DLD1 (cell line): ENCODE results near the gene MGAT3.

Source experiments
- in situ Hi-C: cut with HindIII; loops from 2 replicates; pipeline ENCODE4 v1.10.0; 2017; ENCODE audit warnings: low sequenced_read_pairs

Gene MGAT3

DNA sequence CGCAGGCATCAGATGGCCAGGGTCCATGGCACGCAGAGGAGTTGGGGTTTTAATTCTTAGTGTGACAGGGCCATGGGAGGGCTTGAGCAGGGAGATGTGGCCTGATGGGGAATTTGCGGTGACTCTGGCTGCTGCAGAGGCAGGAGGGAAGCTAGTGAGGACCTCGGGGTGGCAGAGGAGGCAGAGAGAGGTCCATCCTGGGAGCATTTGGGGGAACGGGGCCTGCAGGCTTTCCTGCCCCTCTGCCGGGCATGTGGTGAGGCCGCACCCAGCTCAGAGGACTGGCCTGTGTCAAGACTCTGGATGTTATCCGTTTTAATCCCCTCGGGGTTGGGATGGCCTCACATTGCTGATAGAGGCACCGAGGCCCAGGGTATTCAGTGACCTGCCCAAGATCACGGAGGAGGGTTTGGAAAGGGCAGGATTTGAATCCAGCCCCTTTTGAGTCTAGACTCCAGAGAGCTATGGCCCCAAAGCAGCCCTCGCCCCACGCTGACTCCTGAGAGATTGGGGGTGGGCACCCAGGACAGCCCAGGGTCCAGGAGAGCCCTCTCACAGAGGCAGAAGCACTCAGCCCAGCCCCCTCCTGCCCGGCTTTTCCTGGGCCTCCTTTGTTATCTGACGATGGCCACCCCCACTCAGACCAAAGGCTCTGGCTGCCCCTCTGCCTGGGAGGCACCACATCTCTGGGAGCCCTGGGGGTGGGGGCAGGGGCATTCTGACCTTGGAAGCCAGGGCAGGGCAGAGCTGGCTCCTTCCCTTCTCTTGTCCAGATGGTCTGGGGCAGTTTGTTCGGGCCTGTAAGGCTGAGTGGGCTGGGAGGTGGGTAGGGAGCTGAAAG is 13.9 kb downstream of the MGAT3 start:
- in situ Hi-C loops: no loop called here

DNA sequence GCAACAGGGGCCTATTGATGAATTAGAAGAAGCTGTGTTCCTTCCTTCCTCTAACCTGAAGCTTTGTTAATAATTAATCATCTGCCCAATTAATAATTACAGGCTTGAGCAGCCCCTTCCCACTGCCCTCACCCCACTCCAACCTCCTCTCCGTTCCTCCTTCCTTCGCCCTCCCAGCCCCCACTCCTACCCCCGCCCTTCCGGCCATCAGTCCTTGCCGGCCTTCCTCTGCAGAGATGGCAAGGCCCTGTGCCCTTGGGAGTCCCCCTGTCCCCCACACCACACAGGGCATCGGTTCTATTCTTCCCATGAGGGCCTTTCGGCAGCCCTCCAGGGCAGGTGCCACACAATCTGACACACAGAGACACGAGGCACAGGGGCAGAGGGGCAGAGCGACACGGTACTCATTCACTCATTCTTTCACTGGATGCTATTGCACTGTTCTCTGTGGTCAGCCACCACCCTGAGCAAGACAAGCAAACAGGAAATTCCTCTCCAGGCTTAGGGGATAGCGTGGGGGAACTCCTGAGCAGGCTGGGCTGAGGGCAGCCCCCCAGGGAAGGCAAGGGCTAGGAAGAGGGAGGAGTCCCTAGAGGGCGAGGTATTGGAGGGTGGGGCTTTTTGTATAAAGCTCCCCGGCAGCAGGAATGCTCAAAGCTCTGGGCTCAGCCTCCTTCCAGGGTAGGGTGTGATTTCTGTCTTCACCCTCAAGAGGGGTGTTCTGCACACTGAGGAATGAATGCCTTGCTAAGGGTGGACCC is 14.7 kb downstream of the MGAT3 start:
- in situ Hi-C loops: no loop called here

DNA sequence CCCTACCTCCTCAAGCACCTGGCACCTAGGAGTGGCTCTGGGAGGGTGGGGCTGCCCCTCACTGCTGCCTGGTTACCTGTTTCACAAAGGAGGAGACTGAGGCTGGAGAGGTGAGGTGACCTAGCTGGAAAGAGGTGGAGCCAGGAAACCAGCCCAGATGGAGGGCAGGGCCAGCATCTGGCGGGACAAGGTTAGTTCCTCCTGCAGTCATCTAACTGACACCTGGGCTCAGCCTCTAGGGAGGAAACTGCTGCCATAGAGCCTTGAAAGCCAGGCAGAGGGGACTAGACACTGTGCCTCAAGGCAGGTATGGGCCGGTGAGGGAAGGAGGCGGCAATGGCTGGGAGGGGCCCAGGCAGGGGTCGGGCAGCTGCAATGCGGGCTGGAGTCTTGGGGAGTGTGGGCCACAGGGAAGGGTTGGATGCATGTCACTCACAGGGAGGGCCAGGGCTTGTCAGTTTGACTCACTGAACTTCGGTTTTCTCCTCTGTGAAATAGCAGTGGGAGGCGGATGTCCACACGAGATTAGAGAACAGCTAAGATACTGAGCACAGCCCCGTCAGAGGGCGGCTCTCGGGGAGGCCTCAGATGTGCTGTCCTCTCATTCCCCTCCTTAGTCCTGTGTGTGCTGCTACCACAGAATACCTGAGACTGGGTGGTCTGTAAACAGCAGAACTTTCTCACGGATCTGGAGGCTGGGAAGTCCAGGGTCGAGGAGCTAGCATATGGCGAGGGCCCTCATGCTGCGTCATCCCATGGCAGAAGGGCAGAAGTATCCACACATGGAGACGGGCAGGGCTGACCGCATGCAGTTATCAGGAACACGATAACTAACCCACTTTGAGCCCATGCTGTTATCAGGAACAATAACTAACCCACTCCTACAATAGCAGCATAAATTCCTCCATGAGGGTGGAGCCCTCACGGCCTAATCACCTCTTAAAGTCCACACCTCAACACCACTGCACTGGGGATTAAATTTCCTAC is 16.1 kb downstream of the MGAT3 start:
- in situ Hi-C loops: no loop called here

DNA sequence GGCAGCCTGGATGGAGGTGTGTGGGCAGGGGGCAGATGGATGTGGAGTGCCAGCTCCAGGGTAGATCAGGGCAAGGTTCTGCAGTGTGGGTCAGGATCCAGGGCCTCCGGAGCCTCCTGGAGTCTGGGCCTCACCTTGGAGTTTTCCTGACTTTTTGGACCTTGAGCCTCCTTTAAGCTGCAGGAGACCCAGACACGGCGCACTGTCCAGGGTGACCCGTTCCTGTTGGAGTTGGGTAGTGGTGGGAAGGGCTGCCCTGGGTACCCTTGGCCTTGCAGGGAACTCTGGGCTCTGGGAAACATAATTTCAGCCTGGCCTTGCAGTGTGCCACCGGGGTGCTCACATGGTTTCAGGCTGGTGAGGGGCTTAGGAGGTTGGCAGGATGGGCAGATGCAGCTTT is 17.0 kb downstream of the MGAT3 start:
- in situ Hi-C loops: no loop called here

DNA sequence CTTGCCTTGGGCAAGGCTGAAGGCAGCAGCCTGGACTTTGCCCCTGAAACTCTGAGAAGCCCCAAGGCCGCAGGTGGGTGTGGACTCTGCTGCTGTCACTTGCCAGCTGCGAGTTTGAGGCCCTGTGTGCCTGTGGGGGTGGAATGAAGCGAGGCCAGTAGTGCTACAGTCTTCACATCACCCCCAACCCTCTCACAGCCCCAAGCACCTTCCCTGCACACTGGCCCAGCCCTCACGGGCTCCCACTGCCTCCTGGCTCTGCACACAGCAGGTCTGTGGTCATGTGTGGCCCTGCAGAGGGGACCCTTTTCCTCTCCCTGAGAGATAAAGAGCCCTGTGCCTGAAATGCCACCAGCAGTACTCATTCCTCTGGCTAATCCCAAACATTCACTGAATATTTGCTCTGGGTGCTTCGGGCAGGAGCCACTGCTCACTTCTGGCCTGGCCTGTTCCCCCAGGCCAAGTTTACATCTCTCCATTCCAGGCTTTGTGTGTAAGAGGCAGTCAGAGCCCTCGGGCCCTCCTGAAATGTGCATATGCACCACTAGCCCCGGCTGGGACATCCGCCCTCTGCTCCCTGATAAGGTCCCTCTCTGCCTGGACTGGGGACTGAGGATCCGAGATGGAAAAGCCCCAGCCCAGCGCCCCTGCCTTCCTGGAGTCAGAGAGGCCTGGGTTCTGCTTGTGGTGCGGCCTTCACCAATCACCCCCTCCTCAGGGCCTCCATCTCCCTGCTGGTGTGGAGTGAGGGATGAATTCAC is 17.7 kb downstream of the MGAT3 start:
- in situ Hi-C loops: loop anchor here (25.0 kb wide), 1 partner anchor 112 kb away; no protein-coding TSS in a partner anchor

DNA sequence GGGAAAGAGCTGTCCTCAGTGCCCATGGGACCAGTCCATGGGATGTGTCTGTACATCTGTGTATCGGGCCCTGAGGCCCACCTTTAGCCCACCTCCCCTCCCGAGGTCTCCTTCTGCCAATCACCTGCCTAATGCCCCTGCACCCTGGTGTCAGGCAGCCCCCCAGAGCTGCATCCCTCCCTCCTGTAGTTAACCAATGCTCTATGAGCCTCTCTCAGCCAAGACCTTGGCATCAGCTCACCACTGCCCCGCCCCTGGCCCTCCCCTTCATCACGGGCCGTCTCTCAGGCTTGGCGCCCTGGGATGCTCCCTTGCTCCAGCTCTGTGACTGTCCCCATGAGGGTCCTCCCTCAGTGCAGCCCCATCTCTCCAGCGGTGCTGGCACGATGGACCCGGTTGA is 18.5 kb downstream of the MGAT3 start:
- in situ Hi-C loops: loop anchor here (25.0 kb wide), 1 partner anchor 113 kb away; no protein-coding TSS in a partner anchor

DNA sequence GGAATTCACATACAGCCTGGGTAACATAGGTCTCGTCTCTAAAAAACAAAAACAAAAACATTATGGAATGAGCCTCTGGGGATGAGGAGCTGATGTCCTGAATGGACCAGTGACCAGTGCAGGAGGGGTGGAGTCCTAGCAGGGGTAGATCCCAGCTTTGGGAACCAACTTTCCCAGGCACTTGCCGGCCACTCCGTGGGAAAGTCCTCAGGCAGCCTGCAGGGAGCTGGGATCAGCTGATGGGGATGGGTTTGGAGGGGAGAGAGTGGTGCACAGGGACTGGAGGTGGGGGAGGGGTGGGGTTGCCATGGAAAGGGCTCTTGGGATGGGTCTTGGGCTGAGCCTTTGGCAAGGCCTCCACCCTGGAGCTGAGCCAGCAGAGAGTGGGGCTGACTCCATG is 19.1 kb downstream of the MGAT3 start:
- in situ Hi-C loops: loop anchor here (25.0 kb wide), 1 partner anchor 114 kb away; no protein-coding TSS in a partner anchor

DNA sequence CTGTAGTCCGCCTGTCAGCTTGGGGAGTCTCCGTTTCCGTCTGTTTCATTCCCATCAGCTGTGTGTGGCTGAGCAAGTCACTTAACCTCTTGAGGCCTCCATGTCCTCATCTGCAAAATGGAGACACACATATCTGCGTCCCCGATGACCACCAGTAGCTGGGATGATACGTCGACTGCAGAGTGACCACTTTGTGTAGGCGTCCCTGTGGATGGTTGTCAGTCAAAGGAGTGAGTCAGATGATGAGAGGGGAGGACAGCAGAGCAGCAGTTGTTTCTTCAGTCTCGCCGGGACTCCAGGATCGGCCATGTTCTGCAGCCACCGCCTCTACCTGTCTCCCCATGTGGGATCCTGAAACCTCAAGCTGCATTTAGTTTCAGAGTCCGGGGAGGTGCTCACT is 19.9 kb downstream of the MGAT3 start:
- in situ Hi-C loops: loop anchor here (25.0 kb wide), 1 partner anchor 114 kb away; no protein-coding TSS in a partner anchor

DNA sequence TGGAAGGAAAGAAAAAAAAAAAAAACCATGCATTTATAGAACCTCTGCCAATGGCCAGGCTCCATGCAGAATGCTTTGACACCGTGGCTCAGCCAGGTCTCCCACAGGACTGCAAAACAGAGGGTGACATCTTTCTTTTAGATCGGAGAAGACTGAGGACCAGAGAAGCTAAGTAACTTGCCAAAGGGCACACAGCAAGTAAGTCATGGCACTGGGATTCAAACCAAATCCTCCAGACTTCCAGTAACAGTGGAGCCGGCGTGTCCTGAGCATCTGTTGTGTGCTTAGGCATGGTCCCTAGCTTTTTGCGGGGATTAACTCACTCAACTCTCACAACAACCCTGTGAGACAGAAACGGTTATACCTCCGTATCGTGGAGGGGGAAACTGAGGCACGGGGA is 20.7 kb downstream of the MGAT3 start:
- in situ Hi-C loops: loop anchor here (25.0 kb wide), 1 partner anchor 115 kb away; no protein-coding TSS in a partner anchor

DNA sequence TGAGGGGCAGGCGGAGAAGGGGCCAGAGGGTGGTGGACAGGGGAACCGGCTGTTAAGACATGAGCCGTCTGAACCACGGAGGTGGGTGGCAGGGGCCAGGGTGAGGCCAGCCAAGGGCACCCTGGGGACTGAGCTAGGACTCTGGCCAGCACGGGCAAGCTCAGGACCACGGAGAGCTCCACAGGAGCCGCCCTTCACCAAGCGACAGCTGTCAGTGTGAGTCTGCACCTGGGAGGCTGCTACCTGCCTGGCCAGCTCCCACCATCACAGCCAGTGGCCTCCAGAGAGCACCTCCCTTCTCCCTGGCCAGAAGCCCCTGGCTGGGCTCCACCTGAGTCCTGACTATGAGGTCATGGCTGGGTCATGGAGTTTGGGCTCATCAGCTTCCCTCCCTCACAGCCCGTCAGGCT is 21.6 kb downstream of the MGAT3 start:
- in situ Hi-C loops: loop anchor here (25.0 kb wide), 1 partner anchor 116 kb away; no protein-coding TSS in a partner anchor

DNA sequence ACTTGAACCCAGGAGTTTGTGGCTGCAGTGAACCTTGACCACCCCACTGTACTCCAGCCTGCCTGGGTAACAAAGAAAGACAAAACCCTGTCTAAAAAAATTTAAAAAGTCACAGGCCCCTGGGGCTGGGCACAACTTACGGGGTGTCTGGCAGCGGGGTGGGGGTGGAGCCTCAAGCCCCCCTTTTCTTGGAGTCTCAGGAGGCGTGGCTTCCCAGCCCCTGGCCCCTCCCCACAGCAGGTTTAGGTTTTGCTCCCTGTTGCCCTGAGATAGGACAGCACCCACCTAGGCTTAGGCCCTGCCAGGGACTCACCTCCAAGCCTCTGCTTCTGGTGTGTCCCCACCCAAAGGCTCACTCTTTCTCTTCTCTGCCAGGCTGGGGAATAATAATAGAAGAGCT is 22.4 kb downstream of the MGAT3 start:
- in situ Hi-C loops: loop anchor here (25.0 kb wide), 1 partner anchor 117 kb away; no protein-coding TSS in a partner anchor

DNA sequence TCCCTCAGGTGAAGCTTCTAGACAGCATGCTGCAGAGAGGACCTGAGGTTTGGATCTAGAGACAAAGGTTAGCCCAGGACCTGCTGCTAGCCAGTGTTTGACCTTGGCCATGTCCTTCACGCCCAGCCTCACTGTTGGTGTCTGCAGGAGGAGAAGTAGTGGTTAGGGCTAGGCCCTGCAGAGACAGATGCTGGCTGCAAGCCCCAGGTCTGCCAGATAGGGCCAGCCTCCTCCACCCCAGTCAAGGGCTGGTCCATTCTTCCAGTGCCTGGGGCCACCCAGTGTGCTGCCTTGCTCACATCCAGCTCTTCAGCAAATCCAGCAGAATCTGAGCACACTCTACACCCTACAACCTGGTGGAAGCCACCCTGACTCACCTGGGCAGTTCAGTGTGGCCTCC is 23.7 kb downstream of the MGAT3 start:
- in situ Hi-C loops: loop anchor here (25.0 kb wide), 1 partner anchor 118 kb away; no protein-coding TSS in a partner anchor

DNA sequence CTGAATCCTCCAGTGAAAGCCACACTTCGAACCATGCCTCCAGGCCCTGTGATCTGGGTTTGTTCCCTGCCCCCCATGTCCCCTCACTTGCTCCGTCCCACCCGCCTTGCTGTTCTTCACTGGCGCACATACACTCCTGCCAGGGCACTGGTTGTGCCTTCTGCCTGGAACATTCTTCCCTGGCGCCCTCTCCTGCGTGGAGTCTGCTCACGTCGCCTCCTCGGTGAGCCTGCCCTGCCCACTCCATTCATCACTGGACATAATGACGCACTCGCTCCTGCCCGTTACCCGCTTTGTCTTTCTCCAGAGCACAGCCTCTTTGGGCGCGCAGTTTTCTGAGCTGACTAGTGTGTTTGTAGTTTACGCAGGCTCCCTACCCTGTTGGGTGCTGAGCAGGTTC is 24.2 kb downstream of the MGAT3 start:
- in situ Hi-C loops: loop anchor here (25.0 kb wide), 1 partner anchor 119 kb away; no protein-coding TSS in a partner anchor

DNA sequence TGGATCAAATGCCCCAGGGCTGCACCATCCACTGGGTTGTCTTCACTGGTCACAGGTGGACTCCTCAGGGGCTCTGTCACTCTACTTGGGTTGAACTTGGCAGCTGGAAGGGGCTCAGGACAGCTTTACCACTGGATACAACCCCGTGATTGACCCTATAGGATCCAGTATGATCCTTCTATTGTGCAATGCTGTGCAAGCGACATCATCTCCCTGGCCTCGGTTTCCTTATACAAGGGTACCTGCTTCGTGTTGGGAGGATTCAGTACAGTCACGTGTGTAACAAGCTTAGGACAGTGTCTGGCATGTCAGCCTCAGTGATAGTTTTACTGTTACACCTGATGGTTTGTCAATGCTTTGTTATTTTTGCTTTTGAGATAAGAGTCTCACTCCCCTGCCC is 24.8 kb downstream of the MGAT3 start:
- in situ Hi-C loops: loop anchor here (25.0 kb wide), 1 partner anchor 119 kb away; no protein-coding TSS in a partner anchor

DNA sequence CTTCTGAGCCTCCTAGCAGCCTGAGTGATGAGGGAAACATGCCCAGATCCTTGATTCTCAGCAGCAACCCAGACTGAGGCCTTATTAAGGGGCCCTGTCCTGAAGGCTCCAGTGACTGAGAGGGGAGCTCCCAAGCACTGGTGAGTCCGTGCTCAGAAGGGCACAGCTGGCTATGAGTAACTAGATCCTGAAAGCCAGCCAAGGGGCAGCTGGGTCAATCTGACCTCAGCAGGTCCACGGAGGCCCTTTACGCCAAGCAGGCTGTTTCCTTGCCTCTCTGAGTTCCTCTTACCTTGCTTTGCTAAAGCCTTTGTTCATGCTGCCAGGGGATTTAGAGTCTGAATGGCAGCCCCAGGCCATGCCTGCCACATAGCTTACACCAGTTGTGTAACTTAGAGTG is 26.0 kb downstream of the MGAT3 start:
- in situ Hi-C loops: loop anchor here (25.0 kb wide), 1 partner anchor 120 kb away; no protein-coding TSS in a partner anchor

DNA sequence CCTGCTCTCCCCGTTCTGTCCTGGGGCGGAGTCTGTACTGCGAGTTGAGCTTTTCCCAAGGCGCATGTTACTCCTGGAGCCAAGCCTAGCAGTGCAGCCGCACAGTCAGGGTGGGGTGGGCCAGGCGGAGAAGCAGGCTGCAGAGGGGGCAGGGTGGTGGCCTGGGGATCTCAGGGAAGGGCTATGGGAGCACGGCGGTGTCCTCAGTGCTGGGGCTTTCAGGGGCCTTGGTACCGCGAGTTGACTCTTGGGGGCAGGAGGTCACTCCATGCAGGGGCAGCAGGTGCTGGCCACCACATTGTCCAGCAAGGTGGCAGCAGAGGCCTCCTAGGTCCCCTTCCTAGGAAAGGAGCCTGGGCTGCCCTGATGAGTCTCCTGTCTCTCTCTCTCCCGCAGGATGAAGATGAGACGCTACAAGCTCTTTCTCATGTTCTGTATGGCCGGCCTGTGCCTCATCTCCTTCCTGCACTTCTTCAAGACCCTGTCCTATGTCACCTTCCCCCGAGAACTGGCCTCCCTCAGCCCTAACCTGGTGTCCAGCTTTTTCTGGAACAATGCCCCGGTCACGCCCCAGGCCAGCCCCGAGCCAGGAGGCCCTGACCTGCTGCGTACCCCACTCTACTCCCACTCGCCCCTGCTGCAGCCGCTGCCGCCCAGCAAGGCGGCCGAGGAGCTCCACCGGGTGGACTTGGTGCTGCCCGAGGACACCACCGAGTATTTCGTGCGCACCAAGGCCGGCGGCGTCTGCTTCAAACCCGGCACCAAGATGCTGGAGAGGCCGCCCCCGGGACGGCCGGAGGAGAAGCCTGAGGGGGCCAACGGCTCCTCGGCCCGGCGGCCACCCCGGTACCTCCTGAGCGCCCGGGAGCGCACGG is 30.4 kb downstream of the MGAT3 start:
- in situ Hi-C loops: loop anchor here (25.0 kb wide), 1 partner anchor 125 kb away; no protein-coding TSS in a partner anchor

DNA sequence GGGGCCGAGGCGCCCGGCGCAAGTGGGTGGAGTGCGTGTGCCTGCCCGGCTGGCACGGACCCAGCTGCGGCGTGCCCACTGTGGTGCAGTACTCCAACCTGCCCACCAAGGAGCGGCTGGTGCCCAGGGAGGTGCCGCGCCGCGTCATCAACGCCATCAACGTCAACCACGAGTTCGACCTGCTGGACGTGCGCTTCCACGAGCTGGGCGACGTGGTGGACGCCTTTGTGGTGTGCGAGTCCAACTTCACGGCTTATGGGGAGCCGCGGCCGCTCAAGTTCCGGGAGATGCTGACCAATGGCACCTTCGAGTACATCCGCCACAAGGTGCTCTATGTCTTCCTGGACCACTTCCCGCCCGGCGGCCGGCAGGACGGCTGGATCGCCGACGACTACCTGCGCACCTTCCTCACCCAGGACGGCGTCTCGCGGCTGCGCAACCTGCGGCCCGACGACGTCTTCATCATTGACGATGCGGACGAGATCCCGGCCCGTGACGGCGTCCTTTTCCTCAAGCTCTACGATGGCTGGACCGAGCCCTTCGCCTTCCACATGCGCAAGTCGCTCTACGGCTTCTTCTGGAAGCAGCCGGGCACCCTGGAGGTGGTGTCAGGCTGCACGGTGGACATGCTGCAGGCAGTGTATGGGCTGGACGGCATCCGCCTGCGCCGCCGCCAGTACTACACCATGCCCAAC is 31.2 kb downstream of the MGAT3 start:
- in situ Hi-C loops: loop anchor here (25.0 kb wide), 1 partner anchor 126 kb away; no protein-coding TSS in a partner anchor
